NCI-H1105 (cell line): ENCODE results near the gene SCP2.
A peak's percentile ranks its signal among the peaks of the same experiment; 100 is the strongest.

Experiments
- DNase-seq: peaks from one replicate; lab custom pipeline; 2025; lab: John Stamatoyannopoulos, UW

SCP2 gene

GRCh38 chr1:52927212-52928014 is at the start of gene SCP2:
TSS of gene SCP2 (plus strand) at chr1:52927276. CDS start at chr1:52927397, 121 bp downstream.
- DNase-seq: peak; percentile 72

- no peak for DNase-seq
Observed at GRCh38 chr1:52877554-52877953, 49.5 kb upstream of the SCP2 start.

- DNase-seq: no peak
Observed at GRCh38 chr1:52880206-52880605, 46.9 kb upstream of the SCP2 start.

- no peak for DNase-seq
Observed at GRCh38 chr1:52887483-52887882, 39.6 kb upstream of the SCP2 start.

- no peak for DNase-seq
Observed at GRCh38 chr1:52892424-52893215, 34.5 kb upstream of the SCP2 start.

- no peak for DNase-seq
Observed at GRCh38 chr1:52899445-52899894, 27.6 kb upstream of the SCP2 start.

GRCh38 chr1:52900402-52900801 is 26.7 kb upstream of the SCP2 start:
- DNase-seq: no peak

- no peak for DNase-seq
Observed at GRCh38 chr1:52901384-52901783, 25.7 kb upstream of the SCP2 start.

- no peak for DNase-seq
Observed at GRCh38 chr1:52904208-52904926, 22.7 kb upstream of the SCP2 start.

GRCh38 chr1:52904927-52905698 is 22.0 kb upstream of the SCP2 start:
- DNase-seq: peak; percentile 25

- no peak for DNase-seq
Observed at GRCh38 chr1:52906135-52906603, 20.9 kb upstream of the SCP2 start.

- DNase-seq: no peak
Observed at GRCh38 chr1:52907068-52907811, 19.8 kb upstream of the SCP2 start.

GRCh38 chr1:52907812-52908153 is 19.3 kb upstream of the SCP2 start:
- DNase-seq: no peak

GRCh38 chr1:52911541-52911940 is 15.5 kb upstream of the SCP2 start:
- no peak for DNase-seq

- DNase-seq: no peak
Observed at GRCh38 chr1:52913014-52913413, 14.1 kb upstream of the SCP2 start.

- no peak for DNase-seq
Observed at GRCh38 chr1:52913537-52913936, 13.5 kb upstream of the SCP2 start.

GRCh38 chr1:52914463-52914862 is 12.6 kb upstream of the SCP2 start:
- no peak for DNase-seq

GRCh38 chr1:52915211-52915854 is 11.7 kb upstream of the SCP2 start:
- DNase-seq: no peak

- no peak for DNase-seq
Observed at GRCh38 chr1:52915855-52916220, 11.2 kb upstream of the SCP2 start.

GRCh38 chr1:52916241-52916975 is 10.7 kb upstream of the SCP2 start:
- DNase-seq: no peak
